SU-DHL-6 (cell line): Measurements from ENCODE around the gene ZFYVE16.

Source experiments
- EZH2phosphoT487 ChIP-seq: fragments of 200-600 bp; sonication (generic), shearing (Covaris generic); conservative IDR thresholded peaks from 2 replicates; pipeline ENCODE4 v1.6.1; 2018; ENCODE audit warnings: mild to moderate bottlenecking, antibody characterized with exemption, low read length, moderate library complexity, mixed read lengths
- TF ChIP-seq, protein P1 (sequence below): fragments of 200-600 bp; sonication (generic); IDR thresholded peaks from one replicate; pipeline ENCODE4 v1.5.1; 2017; ENCODE audit warnings: antibody characterized with exemption, mild to moderate bottlenecking, low read length, moderate library complexity; ENCODE audit not compliant: insufficient read depth, poor library complexity, severe bottlenecking

DNA sequence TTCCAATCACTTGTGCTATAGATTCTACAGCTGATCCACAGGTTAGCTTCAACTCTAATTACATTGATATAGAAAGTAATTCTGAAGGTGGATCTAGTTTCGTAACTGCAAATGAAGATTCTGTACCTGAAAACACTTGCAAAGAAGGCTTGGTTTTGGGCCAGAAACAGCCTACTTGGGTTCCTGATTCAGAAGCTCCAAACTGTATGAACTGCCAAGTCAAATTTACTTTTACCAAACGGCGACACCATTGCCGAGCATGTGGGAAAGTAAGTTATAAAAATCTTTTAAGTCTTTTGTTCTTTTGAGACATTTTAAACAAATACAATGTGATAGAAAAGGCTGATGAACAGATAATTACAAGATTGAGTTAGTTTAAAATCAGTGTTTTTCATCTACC is 30.9 kb downstream of the ZFYVE16 start:
- TF ChIP-seq, protein P1, sequence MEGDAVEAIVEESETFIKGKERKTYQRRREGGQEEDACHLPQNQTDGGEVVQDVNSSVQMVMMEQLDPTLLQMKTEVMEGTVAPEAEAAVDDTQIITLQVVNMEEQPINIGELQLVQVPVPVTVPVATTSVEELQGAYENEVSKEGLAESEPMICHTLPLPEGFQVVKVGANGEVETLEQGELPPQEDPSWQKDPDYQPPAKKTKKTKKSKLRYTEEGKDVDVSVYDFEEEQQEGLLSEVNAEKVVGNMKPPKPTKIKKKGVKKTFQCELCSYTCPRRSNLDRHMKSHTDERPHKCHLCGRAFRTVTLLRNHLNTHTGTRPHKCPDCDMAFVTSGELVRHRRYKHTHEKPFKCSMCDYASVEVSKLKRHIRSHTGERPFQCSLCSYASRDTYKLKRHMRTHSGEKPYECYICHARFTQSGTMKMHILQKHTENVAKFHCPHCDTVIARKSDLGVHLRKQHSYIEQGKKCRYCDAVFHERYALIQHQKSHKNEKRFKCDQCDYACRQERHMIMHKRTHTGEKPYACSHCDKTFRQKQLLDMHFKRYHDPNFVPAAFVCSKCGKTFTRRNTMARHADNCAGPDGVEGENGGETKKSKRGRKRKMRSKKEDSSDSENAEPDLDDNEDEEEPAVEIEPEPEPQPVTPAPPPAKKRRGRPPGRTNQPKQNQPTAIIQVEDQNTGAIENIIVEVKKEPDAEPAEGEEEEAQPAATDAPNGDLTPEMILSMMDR: no peak
- no peak for TF ChIP-seq EZH2phosphoT487
